GM19438 (cell line): ENCODE measurements around the gene FOCAD.
"Not testable (repeated sequence)": the region's sequence is repeated elsewhere in the genome, so short reads cannot be mapped to it uniquely, and the experiment has no call there.

Experiments used
- ATAC-seq: cut with Tn5 transposase; IDR thresholded peaks from one replicate; pipeline ENCODE4 v1.9.1; 2021; ENCODE audit warnings: low read depth; ENCODE audit not compliant: unreplicated experiment

FOCAD gene

GRCh38 chr9:20945856-20946255 lies 261.8 kb downstream of the FOCAD start:
- no peak for ATAC-seq

- ATAC-seq: no peak
Observed at GRCh38 chr9:20948703-20949102, 264.6 kb downstream of the FOCAD start.

- ATAC-seq: no peak
Observed at GRCh38 chr9:20950707-20951106, 266.6 kb downstream of the FOCAD start.

- ATAC-seq: no peak
Observed at GRCh38 chr9:20962536-20963225, 278.6 kb downstream of the FOCAD start.

DNA sequence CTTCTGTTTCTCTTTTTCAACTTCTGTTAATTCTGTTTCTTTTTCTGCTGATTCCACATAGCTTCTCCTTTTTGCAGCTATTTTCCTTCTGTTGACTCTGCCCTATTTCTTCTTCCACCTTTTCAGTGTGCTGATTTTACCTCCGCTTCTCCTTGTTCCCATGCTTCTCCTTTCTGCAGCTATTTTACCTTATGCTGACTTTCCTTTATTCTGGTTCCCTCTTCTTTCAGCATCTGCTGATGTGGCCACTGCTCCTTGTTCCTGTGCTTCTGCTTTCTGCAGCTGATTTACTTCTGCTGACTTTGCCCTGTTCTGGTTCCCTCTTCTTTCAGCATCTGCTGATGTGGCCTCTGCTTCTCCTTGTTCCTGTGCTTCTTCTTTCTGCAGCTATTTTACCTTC lies 288.6 kb downstream of the FOCAD start:
- no peak for ATAC-seq

GRCh38 chr9:20973246-20973947 lies 289.3 kb downstream of the FOCAD start:
- not testable (repeated sequence) for ATAC-seq

DNA sequence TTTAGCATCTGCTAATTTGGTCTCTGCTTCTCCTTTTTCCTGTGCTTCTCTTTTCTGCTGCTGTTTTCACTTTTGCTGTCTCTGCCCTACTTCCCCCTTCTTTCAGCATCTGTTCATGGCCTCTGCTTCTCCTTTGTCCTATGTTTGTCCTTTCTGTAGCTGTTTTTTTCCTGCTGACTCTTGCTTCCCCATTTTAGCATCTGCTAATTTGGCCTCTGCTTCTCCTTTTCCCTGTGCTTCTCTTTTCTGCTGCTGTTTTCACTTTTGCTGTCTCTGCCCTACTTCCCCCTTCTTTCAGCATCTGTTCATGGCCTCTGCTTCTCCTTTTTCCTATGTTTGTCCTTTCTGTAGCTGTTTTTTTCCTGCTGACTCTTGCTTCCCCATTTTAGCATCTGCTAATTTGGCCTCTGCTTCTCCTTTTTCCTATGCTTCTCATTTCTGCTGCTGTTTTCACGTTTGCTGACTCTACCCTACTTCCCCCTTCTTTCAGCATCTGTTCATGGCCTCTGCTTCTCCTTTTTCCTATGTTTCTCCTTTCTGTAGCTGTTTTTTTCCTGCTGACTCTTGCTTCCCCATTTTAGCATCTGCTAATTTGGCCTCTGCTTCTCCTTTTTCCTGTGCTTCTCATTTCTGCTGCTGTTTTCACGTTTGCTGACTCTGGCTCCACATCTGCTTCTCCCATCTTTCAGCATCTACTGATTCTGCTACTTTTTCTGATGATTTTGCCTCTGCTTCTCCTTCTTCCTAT lies 290.3 kb downstream of the FOCAD start:
- not testable (repeated sequence) for ATAC-seq

DNA sequence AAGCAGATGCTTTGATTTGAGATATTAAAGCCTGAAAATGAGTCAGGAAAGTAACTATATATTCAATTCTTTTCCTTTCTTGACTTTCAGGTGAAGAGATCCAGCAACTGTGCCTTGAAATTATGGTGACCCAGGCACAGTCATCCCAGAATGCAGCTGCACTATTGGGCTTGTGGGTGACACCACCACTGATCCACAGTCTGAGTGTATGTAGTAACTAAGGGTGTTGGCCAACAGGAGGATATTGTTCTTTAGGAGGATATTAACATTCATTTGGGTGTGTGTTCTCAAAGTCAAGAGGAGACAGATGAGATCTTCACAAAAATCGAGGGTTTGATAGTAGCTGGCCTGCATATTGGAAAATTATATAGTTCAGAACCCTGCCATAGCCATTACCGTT lies 294.2 kb downstream of the FOCAD start:
- ATAC-seq: no peak

GRCh38 chr9:20980832-20981455 lies 296.9 kb downstream of the FOCAD start:
- peak; percentile 61 for ATAC-seq

DNA sequence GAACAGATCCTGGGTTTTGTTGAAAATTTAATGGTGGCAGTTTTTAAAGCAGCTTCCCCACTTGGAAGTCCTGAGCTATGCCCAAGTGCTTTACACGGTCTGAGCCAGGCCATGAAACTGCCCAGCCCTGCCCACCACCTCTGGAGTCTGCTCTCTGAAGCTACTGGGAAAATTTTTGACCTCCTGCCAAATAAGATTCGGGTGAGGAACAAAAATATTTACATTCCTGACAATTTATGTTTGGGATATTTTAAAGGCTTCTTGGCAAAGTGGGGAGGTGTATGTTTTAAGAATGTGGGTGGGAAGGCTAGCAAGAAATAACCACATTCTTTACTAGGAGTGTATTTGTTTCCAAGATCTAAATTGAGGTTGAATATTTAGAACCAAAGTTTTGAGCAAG lies 297.4 kb downstream of the FOCAD start:
- ATAC-seq: no peak

- no peak for ATAC-seq
Observed at GRCh38 chr9:20984506-20984905, 300.4 kb downstream of the FOCAD start.

- ATAC-seq: no peak
Observed at GRCh38 chr9:20985851-20986600, 302.0 kb downstream of the FOCAD start.

DNA sequence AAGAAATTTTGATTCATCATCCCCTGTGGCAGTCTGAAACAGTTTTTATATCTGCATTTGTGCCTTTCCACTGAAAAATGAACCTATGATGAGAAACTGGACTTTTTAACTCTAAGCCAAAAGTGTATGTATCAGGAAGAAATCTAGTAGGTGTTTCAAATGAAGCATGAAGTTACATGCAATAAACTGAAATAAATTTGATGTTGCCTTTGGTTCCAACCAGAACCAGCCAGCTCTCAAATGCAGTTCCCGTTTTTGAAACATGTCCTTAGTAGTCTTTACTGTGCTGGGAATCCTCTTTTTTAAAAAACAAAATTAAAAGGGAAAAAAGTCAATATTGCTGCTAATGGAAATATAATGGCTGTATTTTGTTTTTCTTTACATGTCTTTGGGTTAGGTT lies 303.5 kb downstream of the FOCAD start:
- ATAC-seq: no peak

- no peak for ATAC-seq
Observed at GRCh38 chr9:20988061-20988460, 304.0 kb downstream of the FOCAD start.

GRCh38 chr9:20988671-20989315 lies 304.7 kb downstream of the FOCAD start:
- ATAC-seq: no peak

- ATAC-seq: no peak
Observed at GRCh38 chr9:20989923-20990341, 305.9 kb downstream of the FOCAD start.

DNA sequence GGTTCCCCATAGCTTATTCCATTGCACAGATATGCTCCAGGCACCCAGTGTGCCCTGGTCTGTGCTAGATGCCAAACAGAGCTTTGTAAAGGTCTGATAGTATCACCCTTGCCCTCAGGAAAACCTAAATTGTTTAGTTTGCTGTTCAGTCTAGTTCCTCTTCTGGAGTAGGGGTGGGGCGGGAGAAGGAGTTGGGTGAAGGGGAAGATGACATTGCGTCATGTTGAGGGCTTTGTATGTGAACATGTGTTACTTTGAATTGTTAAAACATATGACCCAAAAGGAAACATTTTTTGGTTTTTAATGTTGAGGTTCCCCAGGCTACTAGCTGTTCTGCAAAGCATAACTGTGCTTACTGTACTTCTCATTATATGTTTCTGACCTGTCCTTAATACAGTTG lies 306.8 kb downstream of the FOCAD start:
- ATAC-seq: no peak

DNA sequence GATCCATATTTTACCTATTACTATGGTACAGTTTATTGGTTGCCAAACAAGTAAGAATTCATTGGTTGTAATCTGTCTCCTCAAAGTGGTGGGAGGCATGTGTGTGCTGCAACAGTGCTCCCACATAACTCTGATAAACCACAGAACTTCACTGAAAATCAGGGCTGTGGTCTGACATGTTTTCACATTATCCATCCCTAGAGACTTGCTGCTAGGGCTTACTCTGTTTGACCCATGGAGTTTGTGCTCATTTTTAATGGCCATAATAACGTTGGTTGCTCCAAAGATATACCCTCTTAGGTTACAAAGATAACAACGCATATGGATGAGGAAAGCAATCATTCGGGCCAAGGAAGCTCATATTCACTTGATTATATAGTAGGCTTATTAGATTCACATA lies 310.4 kb downstream of the FOCAD start:
- ATAC-seq: no peak

DNA sequence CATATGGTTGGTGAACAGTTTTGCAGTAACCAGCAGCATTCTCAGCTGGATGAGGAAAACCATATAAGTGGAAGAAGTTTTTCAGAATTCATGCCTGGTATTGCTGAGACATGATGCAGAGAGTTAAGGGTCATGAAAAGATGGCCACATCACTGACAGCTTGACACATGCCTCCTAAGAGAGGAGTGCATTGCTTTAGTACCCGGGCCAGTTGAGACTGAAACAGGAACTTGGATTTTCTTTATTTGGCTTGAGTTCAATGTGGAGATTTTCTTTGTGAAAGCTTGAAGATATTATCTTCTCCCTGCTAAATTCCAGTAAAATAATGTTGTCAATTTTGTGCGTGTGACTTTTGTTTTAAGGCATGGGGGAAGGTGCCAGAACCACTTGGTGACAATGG lies 311.6 kb downstream of the FOCAD start:
- ATAC-seq: no peak

DNA sequence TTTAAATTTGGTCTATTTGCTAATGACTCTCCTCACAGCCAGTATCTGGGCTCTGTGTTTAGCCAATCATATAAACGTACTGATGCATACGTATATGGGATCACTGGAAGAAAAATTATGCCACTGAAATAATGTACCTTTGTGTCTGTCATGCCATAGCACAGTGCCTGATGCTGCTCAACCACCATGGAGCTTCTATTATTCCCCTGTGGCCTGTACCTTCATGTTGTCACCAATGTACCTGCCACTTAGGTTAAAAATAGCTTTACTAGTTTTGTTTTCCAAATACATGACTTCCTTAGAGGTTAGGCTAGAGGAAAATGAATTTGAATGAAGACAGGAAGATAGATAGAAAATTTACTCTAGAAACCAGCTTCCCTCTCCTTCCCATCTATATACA lies 312.8 kb downstream of the FOCAD start:
- no peak for ATAC-seq
